Activated T-cell treated with anti-CD3 and anti-CD28 coated beads, Interleukin-2, amount 50 U/mL, for 24 hours (primary cell): ENCODE data around the gene B4GALT1.
"Not testable (repeated sequence)": the region's sequence is repeated elsewhere in the genome, so short reads cannot be mapped to it uniquely, and the experiment has no call there.

Source experiments
- DNase-seq: peaks from one replicate; pipeline ENCODE4 v3.0.0-alpha.2; 2020
- H3K27ac Mint-ChIP-seq: 2 replicates; pipeline ENCODE4 v1.8.0; 2020; ENCODE audit warnings: mild to moderate bottlenecking, mixed read lengths
- H3K27me3 Mint-ChIP-seq: 2 replicates; pipeline ENCODE4 v1.8.0; 2020; ENCODE audit warnings: mixed read lengths
- H3K36me3 Mint-ChIP-seq: 2 replicates; pipeline ENCODE4 v1.8.0; 2020; ENCODE audit warnings: low read depth, mixed read lengths
- H3K4me1 Mint-ChIP-seq: 2 replicates; pipeline ENCODE4 v1.8.0; 2020; ENCODE audit warnings: low read depth, mixed read lengths
- H3K4me3 Mint-ChIP-seq: 2 replicates; pipeline ENCODE4 v1.8.0; 2020; ENCODE audit warnings: mild to moderate bottlenecking, moderate library complexity, mixed read lengths
- H3K9me3 Mint-ChIP-seq: 2 replicates; pipeline ENCODE4 v1.8.0; 2020; ENCODE audit warnings: mixed read lengths

B4GALT1 gene

GRCh38 chr9:33104401-33104800 lies 62.7 kb downstream of the B4GALT1 start:
- Mint-ChIP-seq H3K4me1 (peaks cover 2% of the 10 kb centered on the region), H3K36me3 (no peaks in the 10 kb centered on the region), H3K27ac (peak overlapping the region; percentile 16)

DNA sequence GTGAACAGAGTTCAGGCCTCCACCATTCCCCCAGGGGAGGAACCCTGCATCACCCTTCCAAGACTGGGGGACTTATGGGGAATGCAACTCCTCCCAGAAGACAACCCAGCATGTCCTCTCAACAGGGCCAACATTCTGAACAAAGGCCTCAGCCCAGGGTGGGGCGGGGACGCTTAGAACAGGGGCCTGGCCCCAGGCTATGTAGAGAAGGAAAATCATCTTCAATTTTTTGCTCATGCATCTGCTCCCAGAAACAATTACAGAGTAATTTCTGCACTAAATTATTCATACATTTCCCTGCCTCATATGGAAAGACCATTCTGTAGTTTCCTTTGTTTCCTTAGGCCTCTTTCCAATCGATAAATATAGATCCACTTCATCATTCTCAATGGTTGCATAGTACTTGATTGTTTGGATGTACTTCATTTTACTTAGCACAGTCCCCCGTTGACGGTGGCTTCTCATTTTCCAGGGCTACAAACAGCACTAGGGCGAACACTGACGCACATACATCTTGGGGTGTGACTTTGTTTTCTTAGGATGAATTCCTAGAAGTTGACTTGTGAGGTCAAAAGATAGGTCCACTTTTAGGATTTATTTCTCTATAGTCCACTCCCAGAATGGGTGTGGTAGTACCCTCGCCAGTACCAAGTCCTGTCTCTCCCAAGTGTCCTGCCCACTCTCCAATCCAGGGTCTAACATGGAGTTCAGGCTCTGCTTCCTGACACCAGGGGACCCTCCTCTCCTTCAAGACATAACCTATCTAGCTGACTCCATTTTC lies 63.4 kb downstream of the B4GALT1 start:
- Mint-ChIP-seq H3K9me3 (no peaks in the 10 kb centered on the region), H3K4me1 (peaks cover 2% of the 10 kb centered on the region), H3K4me3 (no peak overlapping the region), H3K27ac (no peak overlapping the region), H3K27me3 (no peaks in the 10 kb centered on the region), H3K36me3 (no peaks in the 10 kb centered on the region)
- DNase-seq = no peak

More at GRCh38 chr9:33104401-33104800, 62.7 kb downstream of the B4GALT1 start:
- no peak overlapping the region for H3K4me3 Mint-ChIP-seq
- H3K9me3 Mint-ChIP-seq = no peaks in the 10 kb centered on the region
- no peak for DNase-seq
- no peaks in the 10 kb centered on the region for H3K27me3 Mint-ChIP-seq

GRCh38 chr9:33102551-33103210 lies 64.5 kb downstream of the B4GALT1 start:
- H3K27me3 Mint-ChIP-seq = no peaks in the 10 kb centered on the region
- no peak overlapping the region for H3K4me3 Mint-ChIP-seq
- no peak overlapping the region for H3K27ac Mint-ChIP-seq
- peaks cover 2% of the 10 kb centered on the region for H3K4me1 Mint-ChIP-seq
- no peak for DNase-seq
- H3K9me3 Mint-ChIP-seq = no peaks in the 10 kb centered on the region
- H3K36me3 Mint-ChIP-seq = no peaks in the 10 kb centered on the region

GRCh38 chr9:33101104-33101951 lies 65.8 kb downstream of the B4GALT1 start:
- Mint-ChIP-seq H3K27ac (no peak overlapping the region), H3K9me3 (no peaks in the 10 kb centered on the region), H3K36me3 (no peaks in the 10 kb centered on the region), H3K4me1 (peaks cover 2% of the 10 kb centered on the region), H3K4me3 (no peak overlapping the region), H3K27me3 (no peaks in the 10 kb centered on the region)
- no peak for DNase-seq

DNA sequence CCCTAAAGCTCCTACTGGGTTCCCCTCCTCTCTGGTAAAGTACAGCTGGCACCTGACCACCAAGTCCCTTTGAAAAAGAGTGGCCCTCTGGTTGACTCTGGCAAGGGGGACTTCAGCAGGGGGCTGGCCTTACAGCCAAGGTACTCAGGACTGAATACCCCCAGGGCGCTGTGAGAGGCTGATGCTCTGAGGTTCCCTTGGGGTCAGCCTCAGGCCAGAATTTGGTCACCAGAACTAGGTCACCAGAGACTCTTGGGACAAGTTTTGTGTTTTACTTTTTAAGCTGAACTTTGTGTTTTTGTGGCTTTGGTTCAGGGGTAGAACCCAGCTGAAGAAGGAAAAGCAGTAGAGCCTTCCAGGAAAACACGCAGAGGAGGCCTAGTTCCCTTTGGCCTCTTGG lies 67.4 kb downstream of the B4GALT1 start:
- Mint-ChIP-seq H3K36me3 (no peaks in the 10 kb centered on the region), H3K9me3 (no peaks in the 10 kb centered on the region), H3K4me3 (no peak overlapping the region), H3K27ac (no peak overlapping the region), H3K4me1 (peaks cover 2% of the 10 kb centered on the region), H3K27me3 (no peaks in the 10 kb centered on the region)
- no peak for DNase-seq

DNA sequence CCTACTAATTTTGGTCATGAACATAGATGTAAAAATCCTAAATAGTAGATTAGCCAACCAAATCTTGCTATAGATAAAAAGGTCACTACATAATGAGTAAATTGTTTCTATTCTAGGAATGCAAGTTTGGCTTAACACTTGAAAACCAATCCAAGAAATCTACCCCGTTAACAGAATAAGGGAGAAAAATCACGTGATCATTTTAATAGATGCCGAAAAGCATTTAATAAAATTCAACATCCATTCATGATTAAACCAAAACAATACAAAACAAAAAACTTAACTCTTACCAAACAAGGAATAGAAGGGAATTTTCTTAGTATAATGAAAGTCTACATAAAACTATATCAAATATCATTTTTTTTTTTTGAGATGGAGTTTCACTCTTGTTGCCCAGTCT lies 69.9 kb downstream of the B4GALT1 start:
- Mint-ChIP-seq H3K27me3 (no peaks in the 10 kb centered on the region), H3K4me1 (peaks cover 11% of the 10 kb centered on the region), H3K4me3 (no peak overlapping the region), H3K9me3 (no peaks in the 10 kb centered on the region), H3K27ac (no peak overlapping the region), H3K36me3 (no peaks in the 10 kb centered on the region)
- no peak for DNase-seq

DNA sequence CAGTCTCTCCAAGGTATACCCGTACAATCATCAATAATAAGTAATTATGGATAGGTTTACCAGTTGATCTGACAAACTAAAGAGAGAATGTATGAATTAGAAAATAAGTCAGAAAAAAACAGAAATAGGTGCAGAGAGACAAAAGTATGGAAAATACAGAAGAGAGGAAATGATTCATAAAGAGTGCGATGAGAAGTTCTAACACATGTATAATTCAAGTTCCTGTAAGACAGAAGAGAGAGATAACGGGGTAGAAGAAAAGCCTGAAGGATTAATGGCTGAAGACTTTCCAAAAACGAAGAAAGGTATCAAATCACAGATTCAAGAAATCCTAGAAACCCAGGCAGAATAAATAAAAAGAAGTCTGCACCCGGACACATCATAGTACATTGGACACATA lies 74.5 kb downstream of the B4GALT1 start:
- DNase-seq = no peak
- Mint-ChIP-seq H3K4me3 (peak overlapping the region; percentile 7), H3K27me3 (no peaks in the 10 kb centered on the region), H3K27ac (peak overlapping the region; percentile 74), H3K36me3 (no peaks in the 10 kb centered on the region), H3K4me1 (peaks cover 16% of the 10 kb centered on the region), H3K9me3 (no peaks in the 10 kb centered on the region)

- H3K27me3 Mint-ChIP-seq, H3K36me3 Mint-ChIP-seq, H3K27ac Mint-ChIP-seq, DNase-seq, H3K9me3 Mint-ChIP-seq, H3K4me1 Mint-ChIP-seq, H3K4me3 Mint-ChIP-seq: not testable (repeated sequence)
Observed at GRCh38 chr9:33085672-33086071, 81.5 kb downstream of the B4GALT1 start.

DNA sequence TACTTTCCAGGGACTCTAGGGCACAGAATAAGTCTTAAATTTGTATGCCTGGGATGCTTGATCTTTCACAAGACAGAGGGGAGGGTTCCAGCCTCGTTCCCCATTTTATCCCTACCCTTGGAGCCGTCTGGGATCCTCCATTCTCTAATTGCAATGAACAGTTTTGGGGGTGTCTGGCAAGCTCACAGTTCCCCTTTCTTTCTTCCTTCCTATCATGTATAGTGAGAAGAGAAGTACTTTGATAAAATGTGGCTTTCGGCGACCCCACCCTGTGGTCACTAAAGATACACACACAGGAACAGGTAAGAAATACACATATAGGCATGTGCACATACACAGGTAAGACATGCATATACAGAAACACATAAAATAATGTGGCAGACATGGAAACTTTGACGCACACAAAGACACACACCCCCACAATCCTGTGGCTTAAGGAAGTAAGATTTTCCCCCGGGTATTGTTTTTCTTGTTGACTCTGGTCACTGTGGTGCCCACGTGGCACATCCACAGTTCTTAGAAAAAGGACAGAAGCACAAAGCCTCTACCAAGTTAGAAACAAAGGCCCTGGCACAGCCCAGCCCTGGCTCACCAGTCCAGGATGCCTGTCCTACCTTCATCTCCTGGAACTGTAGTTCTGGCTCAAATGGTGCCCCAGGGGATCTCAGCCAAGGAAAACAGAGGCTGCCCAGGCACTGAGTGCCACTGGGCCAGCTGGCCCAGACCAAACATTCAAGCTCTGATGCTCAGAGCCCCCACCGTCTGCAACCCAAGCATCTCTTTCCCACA lies 84.4 kb downstream of the B4GALT1 start:
- peak; percentile 44 for DNase-seq

DNA sequence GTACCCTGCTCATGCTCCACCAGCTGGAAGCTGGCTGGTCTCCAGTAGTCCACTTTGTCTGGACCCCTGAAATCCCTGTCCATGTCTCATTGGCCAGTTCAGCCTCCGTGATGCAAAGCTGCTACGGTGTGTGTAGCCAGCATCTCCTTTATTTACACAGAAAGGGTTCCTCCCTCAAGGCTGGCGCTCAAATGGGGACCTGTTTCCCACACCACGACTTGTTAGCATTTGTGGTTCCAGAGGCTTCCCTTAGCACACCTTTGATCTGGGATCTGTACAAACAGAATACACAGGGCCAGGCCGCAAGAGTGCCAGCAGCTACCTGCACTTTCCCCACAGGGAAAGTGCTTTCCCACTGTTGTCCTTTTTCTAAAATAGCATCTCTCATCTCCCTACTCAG lies 85.0 kb downstream of the B4GALT1 start:
- no peaks in the 10 kb centered on the region for H3K9me3 Mint-ChIP-seq
- DNase-seq = no peak

More for the DNA sequence above, 84.4 kb downstream of the B4GALT1 start:
- Mint-ChIP-seq H3K4me3 (peak overlapping the region; percentile 5), H3K36me3 (no peaks in the 10 kb centered on the region), H3K27ac (peak overlapping the region; percentile 85), H3K9me3 (no peaks in the 10 kb centered on the region), H3K27me3 (no peaks in the 10 kb centered on the region), H3K4me1 (peaks cover 14% of the 10 kb centered on the region)

DNA sequence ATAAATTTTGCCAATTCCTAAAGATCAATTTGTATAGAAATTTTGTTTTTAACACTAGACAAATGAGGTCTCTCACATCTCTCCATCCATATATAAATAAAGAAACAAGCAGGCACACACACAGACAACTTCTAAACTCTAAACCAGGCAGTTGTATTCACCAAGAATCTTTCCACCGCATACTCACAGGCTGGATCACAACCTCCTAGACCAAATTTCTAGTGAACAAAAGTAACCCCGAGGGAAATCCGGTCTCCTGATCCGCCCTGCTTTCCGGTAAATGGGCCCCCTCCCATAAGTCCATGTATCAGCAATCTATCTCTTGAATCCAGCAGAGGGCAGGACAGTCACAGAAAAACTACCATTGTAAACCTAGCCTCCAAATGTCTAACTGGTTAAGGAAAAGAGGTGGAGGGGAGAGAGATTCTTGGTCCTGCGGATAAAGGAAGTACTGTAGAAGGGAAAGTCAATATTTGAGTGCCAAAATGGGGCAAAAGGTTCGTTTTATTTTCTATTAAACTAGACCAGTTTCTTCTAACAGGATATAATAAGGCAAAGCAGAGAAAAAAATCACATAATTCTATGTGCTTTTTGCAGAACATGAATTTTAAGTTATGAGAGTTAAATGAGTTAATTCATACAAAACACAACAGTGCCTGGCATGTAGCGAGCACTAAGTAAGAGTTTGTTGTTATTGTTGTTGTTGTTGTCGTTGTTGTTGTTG lies 85.8 kb downstream of the B4GALT1 start:
- no peak overlapping the region for H3K4me3 Mint-ChIP-seq
- DNase-seq = peak; percentile 59
- no peaks in the 10 kb centered on the region for H3K27me3 Mint-ChIP-seq
- no peaks in the 10 kb centered on the region for H3K9me3 Mint-ChIP-seq
- H3K4me1 Mint-ChIP-seq = peaks cover 20% of the 10 kb centered on the region
- peaks cover 2% of the 10 kb centered on the region for H3K36me3 Mint-ChIP-seq
- H3K27ac Mint-ChIP-seq = no peak overlapping the region

More for the DNA sequence above, 85.0 kb downstream of the B4GALT1 start:
- H3K4me3 Mint-ChIP-seq = peak overlapping the region; percentile 5
- H3K27ac Mint-ChIP-seq = peak overlapping the region; percentile 85
- peaks cover 17% of the 10 kb centered on the region for H3K4me1 Mint-ChIP-seq
- H3K36me3 Mint-ChIP-seq = no peaks in the 10 kb centered on the region
- H3K27me3 Mint-ChIP-seq = no peaks in the 10 kb centered on the region

DNA sequence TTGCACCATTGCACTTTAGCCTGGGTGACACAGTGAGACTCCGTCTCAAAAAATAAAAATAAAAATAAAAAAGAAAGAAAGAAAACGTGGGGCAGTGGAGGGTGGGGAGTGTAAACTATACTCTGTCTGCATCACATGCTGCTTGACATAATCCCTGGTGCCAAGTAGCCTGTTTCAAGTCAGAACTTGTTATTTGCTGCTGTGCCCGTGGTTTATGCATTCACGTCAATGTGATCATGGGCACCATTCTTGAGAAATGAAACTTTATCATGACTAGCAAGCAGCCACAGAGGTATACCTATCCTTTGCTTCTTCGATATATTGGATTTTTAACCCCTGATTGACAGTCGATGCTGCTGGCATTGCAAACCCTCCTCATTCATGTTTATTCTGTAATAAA lies 86.6 kb downstream of the B4GALT1 start:
- Mint-ChIP-seq H3K27me3 (no peaks in the 10 kb centered on the region), H3K4me3 (no peak overlapping the region), H3K9me3 (no peaks in the 10 kb centered on the region), H3K27ac (no peak overlapping the region), H3K36me3 (peaks cover 8% of the 10 kb centered on the region), H3K4me1 (peaks cover 22% of the 10 kb centered on the region)
- no peak for DNase-seq

GRCh38 chr9:33076046-33077004 lies 90.8 kb downstream of the B4GALT1 start, which contains the start of gene SMU1:
TSS of gene SMU1 (minus strand) at chr9:33076674. CDS start at chr9:33076608, 66 bp downstream.
- Mint-ChIP-seq H3K27ac (peak within 1 kb of the TSS; percentile 99), H3K36me3 (peaks cover 44% of the 10 kb centered on the region), H3K27me3 (no peaks in the 10 kb centered on the region), H3K4me3 (peak within 1 kb of the TSS; percentile 99), H3K4me1 (peaks cover 49% of the 10 kb centered on the region), H3K9me3 (no peaks in the 10 kb centered on the region)
- peak; percentile 94 for DNase-seq
